M059J (cell line): ENCODE measurements around the gene COL6A1. TPM values are rescaled to one million over a fixed set of nuclear protein-coding genes. Genes with fewer than 3 reads are reported as not detected.

Experiments
- DNase-seq: peaks from one replicate; pipeline ENCODE4 v3.0.0-alpha.2; 2012; ENCODE audit warnings: low read depth
- total RNA-seq: library from RNA; depleted of rRNA; stranded (reverse); fragments of >200 nt; shearing (Covaris generic); gene quantifications from 2 replicates; pipeline ENCODE4 v1.2.3, GENCODE V29; 2014

The COL6A1 gene
- total RNA-seq, 1 experiment from 2014 or later: 271 TPM

- no peak for DNase-seq
These were observed 13.5 kb downstream of the COL6A1 start for GRCh38 chr21:45994759-45995685.

GRCh38 chr21:45995686-45996179 lies 14.2 kb downstream of the COL6A1 start:
- peak; percentile 45 for DNase-seq

GRCh38 chr21:45996311-45997204 lies 15.0 kb downstream of the COL6A1 start:
- DNase-seq: no peak

GRCh38 chr21:45997205-45997494 lies 15.6 kb downstream of the COL6A1 start:
- no peak for DNase-seq

GRCh38 chr21:45997495-45998275 lies 16.1 kb downstream of the COL6A1 start:
- DNase-seq: no peak

GRCh38 chr21:45998276-45998701 lies 16.7 kb downstream of the COL6A1 start:
- DNase-seq: no peak

- DNase-seq: no peak
These were observed 17.5 kb downstream of the COL6A1 start for GRCh38 chr21:45998871-45999580.

- DNase-seq: no peak
These were observed 18.1 kb downstream of the COL6A1 start for GRCh38 chr21:45999581-46000181.

- no peak for DNase-seq
These were observed 18.7 kb downstream of the COL6A1 start for GRCh38 chr21:46000182-46000730.

GRCh38 chr21:46000731-46001641 lies 19.4 kb downstream of the COL6A1 start:
- no peak for DNase-seq

- no peak for DNase-seq
These were observed 20.5 kb downstream of the COL6A1 start for GRCh38 chr21:46001821-46002681.

GRCh38 chr21:46002841-46003574 lies 21.4 kb downstream of the COL6A1 start:
- no peak for DNase-seq

- no peak for DNase-seq
These were observed 22.0 kb downstream of the COL6A1 start for GRCh38 chr21:46003575-46004007.

- DNase-seq: no peak
These were observed 22.7 kb downstream of the COL6A1 start for GRCh38 chr21:46004168-46004861.

- DNase-seq: no peak
These were observed 23.5 kb downstream of the COL6A1 start for GRCh38 chr21:46005081-46005480.

- DNase-seq: no peak
These were observed 23.9 kb downstream of the COL6A1 start for GRCh38 chr21:46005481-46005881.
